ENCODE measurements around the gene SPATA6.
"Not testable (repeated sequence)": the region's sequence is repeated elsewhere in the genome, so short reads cannot be mapped to it uniquely, and the experiment has no call there.

SPATA6 gene

GRCh38 chr1:48338257-48338656 lies 133.7 kb downstream of the SPATA6 start:
- no peak for DNase-seq

GRCh38 chr1:48333316-48333715 lies 138.7 kb downstream of the SPATA6 start:
- no peak for DNase-seq

- DNase-seq = no peak
These were observed 139.9 kb downstream of the SPATA6 start for GRCh38 chr1:48332115-48332514.

- no peak for DNase-seq
These were observed 142.1 kb downstream of the SPATA6 start for GRCh38 chr1:48329905-48330304.

GRCh38 chr1:48329486-48329885 lies 142.5 kb downstream of the SPATA6 start:
- no peak for DNase-seq

GRCh38 chr1:48311829-48312228 lies 160.2 kb downstream of the SPATA6 start:
- not testable (repeated sequence) for DNase-seq

- no peak for DNase-seq
These were observed 162.4 kb downstream of the SPATA6 start for GRCh38 chr1:48309564-48310082.

GRCh38 chr1:48302652-48303051 lies 169.4 kb downstream of the SPATA6 start:
- DNase-seq = no peak

GRCh38 chr1:48294656-48295055 lies 177.3 kb downstream of the SPATA6 start:
- DNase-seq = no peak

- not testable (repeated sequence) for DNase-seq
These were observed 177.9 kb downstream of the SPATA6 start for GRCh38 chr1:48294094-48294493.

GRCh38 chr1:48292706-48293105 lies 179.3 kb downstream of the SPATA6 start:
- DNase-seq = no peak

GRCh38 chr1:48291421-48291820 lies 180.6 kb downstream of the SPATA6 start:
- no peak for DNase-seq

- no peak for DNase-seq
These were observed 186.5 kb downstream of the SPATA6 start for GRCh38 chr1:48285525-48285924.

- not testable (repeated sequence) for DNase-seq
These were observed 187.1 kb downstream of the SPATA6 start for GRCh38 chr1:48284696-48285420.

- not testable (repeated sequence) for DNase-seq
These were observed 189.7 kb downstream of the SPATA6 start for GRCh38 chr1:48282329-48282728.

- DNase-seq = not testable (repeated sequence)
These were observed 194.6 kb downstream of the SPATA6 start for GRCh38 chr1:48277437-48277836.

GRCh38 chr1:48266576-48266975 lies 205.4 kb downstream of the SPATA6 start:
- DNase-seq = no peak

GRCh38 chr1:48263041-48263440 lies 209.0 kb downstream of the SPATA6 start:
- DNase-seq = no peak

- no peak for DNase-seq
These were observed 210.1 kb downstream of the SPATA6 start for GRCh38 chr1:48261881-48262400.

GRCh38 chr1:48258106-48258505 lies 213.9 kb downstream of the SPATA6 start:
- no peak for DNase-seq

GRCh38 chr1:48254254-48254653 lies 217.8 kb downstream of the SPATA6 start:
- DNase-seq = no peak

- no peak for DNase-seq
These were observed 220.2 kb downstream of the SPATA6 start for GRCh38 chr1:48251821-48252220.

GRCh38 chr1:48251323-48251722 lies 220.7 kb downstream of the SPATA6 start:
- DNase-seq = no peak

GRCh38 chr1:48250572-48250971 lies 221.4 kb downstream of the SPATA6 start:
- DNase-seq = no peak

GRCh38 chr1:48249868-48250267 lies 222.1 kb downstream of the SPATA6 start:
- DNase-seq = no peak
